ENCODE data around the gene SFRP2.
A peak's percentile ranks its signal among the peaks of the same experiment; 100 is the strongest.

The SFRP2 gene

DNA sequence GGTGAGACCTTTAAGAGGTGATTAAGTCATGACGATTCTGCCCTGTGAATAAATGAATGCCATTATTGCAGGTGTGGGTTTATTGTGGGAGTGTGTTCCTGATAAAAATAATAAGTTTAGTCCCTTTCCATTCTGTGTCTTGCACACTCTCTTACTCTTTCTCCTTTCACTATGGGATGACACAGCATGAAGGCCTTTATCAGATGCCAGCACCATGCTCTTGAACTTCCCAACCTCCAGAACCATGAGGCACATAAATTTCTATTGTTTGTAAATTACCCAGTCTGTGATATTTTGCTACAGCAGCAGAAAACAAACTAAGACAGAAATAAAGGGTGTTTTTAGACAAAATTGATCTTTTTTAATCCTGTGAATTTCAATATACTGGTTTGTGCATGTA, 10.5 kb downstream of the SFRP2 start:
- DNase-seq (ENCODE audit: low read depth): no peak
- H3K4me3 ChIP-seq (ENCODE audit: low read depth, low read length): no peak overlapping the region
- no peak for TF ChIP-seq MYC (IDR thresholded peaks at IDR 0.05; ENCODE audit: low read depth, low read length)
- TF ChIP-seq POLR2A (IDR thresholded peaks at IDR 0.05; ENCODE audit: extremely low read depth, insufficient read length): no peak
- TF ChIP-seq, protein P1, sequence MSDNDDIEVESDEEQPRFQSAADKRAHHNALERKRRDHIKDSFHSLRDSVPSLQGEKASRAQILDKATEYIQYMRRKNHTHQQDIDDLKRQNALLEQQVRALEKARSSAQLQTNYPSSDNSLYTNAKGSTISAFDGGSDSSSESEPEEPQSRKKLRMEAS (IDR thresholded peaks at IDR 0.05; ENCODE audit: low read depth, low read length): no peak

DNA sequence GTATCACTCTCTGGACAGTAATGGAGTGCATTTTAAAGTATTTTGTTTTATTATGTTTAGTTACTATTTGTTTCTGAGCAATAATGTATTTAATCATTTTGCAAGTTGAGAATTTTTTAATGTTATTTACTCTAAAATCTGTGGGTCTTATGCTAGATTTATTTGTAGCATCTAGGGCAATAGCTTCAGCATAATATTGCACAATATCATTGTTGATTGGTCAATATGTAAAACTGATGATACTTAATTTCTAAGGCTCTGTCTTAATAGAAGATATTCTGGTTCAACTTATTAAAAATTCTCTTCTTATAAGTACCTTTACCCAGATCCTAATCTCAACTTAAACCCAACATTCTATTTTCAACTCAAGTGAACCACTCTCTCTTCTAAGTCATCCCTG, 11.5 kb downstream of the SFRP2 start:
- no peak for DNase-seq (ENCODE audit: low read depth)
- TF ChIP-seq, protein P2, sequence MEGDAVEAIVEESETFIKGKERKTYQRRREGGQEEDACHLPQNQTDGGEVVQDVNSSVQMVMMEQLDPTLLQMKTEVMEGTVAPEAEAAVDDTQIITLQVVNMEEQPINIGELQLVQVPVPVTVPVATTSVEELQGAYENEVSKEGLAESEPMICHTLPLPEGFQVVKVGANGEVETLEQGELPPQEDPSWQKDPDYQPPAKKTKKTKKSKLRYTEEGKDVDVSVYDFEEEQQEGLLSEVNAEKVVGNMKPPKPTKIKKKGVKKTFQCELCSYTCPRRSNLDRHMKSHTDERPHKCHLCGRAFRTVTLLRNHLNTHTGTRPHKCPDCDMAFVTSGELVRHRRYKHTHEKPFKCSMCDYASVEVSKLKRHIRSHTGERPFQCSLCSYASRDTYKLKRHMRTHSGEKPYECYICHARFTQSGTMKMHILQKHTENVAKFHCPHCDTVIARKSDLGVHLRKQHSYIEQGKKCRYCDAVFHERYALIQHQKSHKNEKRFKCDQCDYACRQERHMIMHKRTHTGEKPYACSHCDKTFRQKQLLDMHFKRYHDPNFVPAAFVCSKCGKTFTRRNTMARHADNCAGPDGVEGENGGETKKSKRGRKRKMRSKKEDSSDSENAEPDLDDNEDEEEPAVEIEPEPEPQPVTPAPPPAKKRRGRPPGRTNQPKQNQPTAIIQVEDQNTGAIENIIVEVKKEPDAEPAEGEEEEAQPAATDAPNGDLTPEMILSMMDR (IDR thresholded peaks at IDR 0.05; ENCODE audit: low read depth, low read length): no peak
- TF ChIP-seq, protein P1 (IDR thresholded peaks at IDR 0.05; ENCODE audit: low read depth, low read length): no peak
- TF ChIP-seq POLR2A (IDR thresholded peaks at IDR 0.05; ENCODE audit: extremely low read depth, insufficient read length) (no peak), MYC (IDR thresholded peaks at IDR 0.05; ENCODE audit: low read depth, low read length) (no peak)
- H3K4me3 ChIP-seq (ENCODE audit: low read depth, low read length): no peak overlapping the region

DNA sequence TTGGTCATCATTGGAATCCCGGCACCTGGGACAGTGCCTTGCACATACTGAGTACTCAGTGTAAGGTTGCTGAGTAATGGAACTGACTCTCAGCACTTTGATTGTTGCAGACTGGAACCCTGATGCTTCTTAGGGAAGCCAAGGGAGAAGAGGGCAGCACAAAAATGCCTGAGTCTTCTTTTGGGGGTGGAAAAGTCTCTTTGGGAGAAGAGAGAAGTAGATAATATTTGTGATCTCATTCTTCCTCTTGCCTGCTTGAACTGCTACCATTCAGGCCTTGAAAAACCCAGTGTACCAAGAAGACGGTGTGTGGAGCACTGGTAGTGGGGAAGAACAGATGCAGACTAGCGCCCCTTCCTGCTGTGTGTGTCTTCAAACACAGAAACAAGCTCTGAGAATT, 12.3 kb downstream of the SFRP2 start:
- no peak overlapping the region for H3K4me3 ChIP-seq (ENCODE audit: low read depth, low read length)
- no peak for DNase-seq (ENCODE audit: low read depth)
- TF ChIP-seq, protein P2 (IDR thresholded peaks at IDR 0.05; ENCODE audit: low read depth, low read length): no peak
- no peak for TF ChIP-seq MYC (IDR thresholded peaks at IDR 0.05; ENCODE audit: low read depth, low read length)
- TF ChIP-seq, protein P1 (IDR thresholded peaks at IDR 0.05; ENCODE audit: low read depth, low read length): no peak
- TF ChIP-seq POLR2A (IDR thresholded peaks at IDR 0.05; ENCODE audit: extremely low read depth, insufficient read length): no peak

DNA sequence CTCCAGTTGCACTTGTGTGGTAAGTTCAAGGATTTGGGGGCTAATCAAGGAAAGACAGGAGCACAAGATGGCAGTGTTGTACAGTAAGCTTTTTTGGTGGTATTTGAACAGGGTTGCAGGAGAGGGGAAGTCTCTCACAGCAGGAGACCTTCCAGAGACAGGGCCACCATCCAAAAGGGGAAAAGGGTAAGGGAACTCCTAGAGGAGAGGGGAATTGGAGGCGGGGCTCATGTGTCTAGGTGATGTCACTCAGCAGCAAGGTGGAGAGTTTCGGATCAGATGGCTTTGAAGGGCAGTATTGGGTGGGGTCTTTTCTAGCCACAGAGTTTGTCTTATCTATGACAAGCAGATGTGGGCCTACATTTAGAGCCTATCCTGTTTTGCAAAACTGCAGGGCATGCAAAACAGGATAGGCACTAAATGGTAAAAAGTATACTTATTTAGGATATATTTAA, 15.6 kb downstream of the SFRP2 start:
- TF ChIP-seq POLR2A (IDR thresholded peaks at IDR 0.05; ENCODE audit: extremely low read depth, insufficient read length): no peak
- TF ChIP-seq, protein P1 (IDR thresholded peaks at IDR 0.05; ENCODE audit: low read depth, low read length): no peak
- TF ChIP-seq MYC (IDR thresholded peaks at IDR 0.05; ENCODE audit: low read depth, low read length): no peak
- TF ChIP-seq, protein P2 (IDR thresholded peaks at IDR 0.05; ENCODE audit: low read depth, low read length): no peak
- H3K4me3 ChIP-seq (ENCODE audit: low read depth, low read length): no peak overlapping the region
- peak; percentile 46 for DNase-seq (ENCODE audit: low read depth)

DNA sequence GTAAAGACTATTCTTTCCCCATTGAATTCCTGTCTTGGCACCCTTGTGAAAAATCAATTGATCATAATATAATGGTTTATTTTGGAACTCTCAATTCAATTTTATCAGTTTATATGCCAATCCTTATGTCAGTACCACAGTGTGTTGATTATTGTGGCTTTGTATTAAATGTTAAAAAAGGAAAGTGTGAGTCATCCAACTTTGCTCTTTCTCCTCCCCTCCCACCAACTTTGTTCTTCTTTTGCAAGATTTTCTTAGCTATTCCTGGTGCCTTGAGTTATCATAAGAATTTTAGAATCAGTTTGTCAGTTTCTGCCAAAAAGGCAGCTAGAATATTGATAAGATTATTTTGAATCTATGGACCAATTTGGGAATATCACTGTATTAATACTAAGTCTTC, 17.8 kb downstream of the SFRP2 start:
- peak; percentile 46 for DNase-seq (ENCODE audit: low read depth)
- H3K4me3 ChIP-seq (ENCODE audit: low read depth, low read length): no peak overlapping the region
- TF ChIP-seq POLR2A (IDR thresholded peaks at IDR 0.05; ENCODE audit: extremely low read depth, insufficient read length) (no peak), MYC (IDR thresholded peaks at IDR 0.05; ENCODE audit: low read depth, low read length) (no peak)
- TF ChIP-seq, protein P1 (IDR thresholded peaks at IDR 0.05; ENCODE audit: low read depth, low read length): no peak
- TF ChIP-seq, protein P2 (IDR thresholded peaks at IDR 0.05; ENCODE audit: low read depth, low read length): no peak

DNA sequence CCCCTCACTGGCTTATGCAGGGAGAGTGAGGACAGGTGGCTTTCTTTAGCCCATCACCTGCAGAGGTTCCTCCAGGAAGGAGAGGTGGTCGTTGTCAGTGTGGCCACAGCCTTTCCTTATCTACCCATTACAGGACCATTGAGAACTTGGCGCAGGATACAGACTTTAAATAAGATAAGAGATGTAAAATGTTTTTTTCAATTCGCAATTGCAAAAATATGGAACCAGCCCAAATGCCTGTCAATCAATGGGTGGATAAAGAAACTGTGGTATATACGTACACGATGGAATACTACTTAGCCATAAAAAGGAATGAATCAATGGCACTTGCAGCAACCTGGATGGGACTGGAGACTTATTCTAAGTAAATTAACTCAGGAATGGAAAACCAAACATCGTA, 22.1 kb downstream of the SFRP2 start:
- H3K4me3 ChIP-seq (ENCODE audit: low read depth, low read length): no peak overlapping the region
- TF ChIP-seq, protein P2 (IDR thresholded peaks at IDR 0.05; ENCODE audit: low read depth, low read length): no peak
- TF ChIP-seq, protein P1 (IDR thresholded peaks at IDR 0.05; ENCODE audit: low read depth, low read length): no peak
- no peak for TF ChIP-seq MYC (IDR thresholded peaks at IDR 0.05; ENCODE audit: low read depth, low read length)
- TF ChIP-seq POLR2A (IDR thresholded peaks at IDR 0.05; ENCODE audit: extremely low read depth, insufficient read length): no peak
- DNase-seq (ENCODE audit: low read depth): no peak
